Kidney (tissue), 14 donors: ENCODE measurements around the gene ACTR10. TPM values are rescaled to one million over a fixed set of nuclear protein-coding genes. Genes with fewer than 3 reads are reported as not detected.

Source experiments
- DNase-seq, 5 donors: peaks; one replicate each; pipeline ENCODE4 v3.0.0-alpha.2; 2013 to 2020
- FAIRE-seq: peaks from 2 replicates; lab custom pipeline; 2012; peaks lifted over from hg19 to GRCh38; lab: Jason Lieb, UNC
- H3K27ac ChIP-seq, 2 donors: one replicate each; pipeline ENCODE4 v1.7.0; 2013; ENCODE audit warnings: low read depth in 2 of 2, low read length in 2 of 2, inconsistent platforms in 1 of 2
- H3K27me3 ChIP-seq: one replicate; pipeline ENCODE4 v1.7.1; 2013; ENCODE audit warnings: low read length, inconsistent platforms; ENCODE audit not compliant: control insufficient read depth, insufficient read depth
- H3K36me3 ChIP-seq, 3 donors: one replicate each; pipeline versions ENCODE4 v1.7.0 to v1.7.1; 2013; ENCODE audit warnings: low read length in 3 of 3, control low read depth in 1 of 3, inconsistent platforms in 1 of 3; ENCODE audit not compliant: insufficient read depth in 3 of 3, control insufficient read depth in 2 of 3
- H3K4me1 ChIP-seq, 3 donors: one replicate each; pipeline versions ENCODE4 v1.7.0 to v1.7.1; 2013; ENCODE audit warnings: low read length in 3 of 3, inconsistent platforms in 1 of 3, low read depth in 1 of 3; ENCODE audit not compliant: control insufficient read depth in 2 of 3, insufficient read depth in 2 of 3
- H3K4me3 ChIP-seq, 3 donors: one replicate each; pipeline versions ENCODE4 v1.7.0 to v1.8.1; 2013; ENCODE audit warnings: low read length in 3 of 3, control low read depth in 1 of 3, inconsistent platforms in 1 of 3
- H3K9ac ChIP-seq, 3 donors: one replicate each; pipeline versions ENCODE4 v1.7.0 to v1.7.1; 2013; ENCODE audit warnings: low read length in 3 of 3, control low read depth in 1 of 3, inconsistent platforms in 1 of 3
- H3K9me3 ChIP-seq, 3 donors: one replicate each; pipeline versions ENCODE4 v1.7.0 to v1.7.1; 2013; ENCODE audit warnings: low read length in 3 of 3, control low read depth in 1 of 3, inconsistent platforms in 1 of 3; ENCODE audit not compliant: control insufficient read depth in 2 of 3, insufficient read depth in 1 of 3
- CTCF ChIP-seq: IDR thresholded peaks from 3 replicates; pipeline ENCODE4 v1.5.1; 2012; ENCODE audit warnings: mild to moderate bottlenecking, moderate library complexity, borderline replicate concordance; ENCODE audit not compliant: insufficient read depth; ENCODE audit errors: extremely low read depth
- intact Hi-C: fragments of 100-400 bp; cut with DNase I; formaldehyde crosslinking; loops from one replicate; pipeline ENCODE4 v1.11.1; 2022
- polyA plus RNA-seq: library from polyadenylated mRNA; stranded (reverse); fragments of 350-450 nt; fragmentation: Illumina TruSeq; extraction: RNeasy Lipid Tissue Mini Kit (QIAGEN cat#74804); gene quantifications from one replicate; pipeline ENCODE4 v1.2.3, GENCODE V29; 2014; ENCODE audit warnings: low read depth, low replicate concordance; ENCODE audit not compliant: insufficient read depth
- total RNA-seq: library from RNA; stranded (reverse); fragmentation: NEBNext Ultra II Directional; extraction: Animal tissue kit (Norgen Biotek cat#: 25700); gene quantifications from one replicate; pipeline ENCODE4 v1.2.1, GENCODE V29; 2021
- donor health status: control.
- donor health status: control.
- donor health status: control.
- donor health status: control.
- donor health status: control.
- donor health status: DM: yes; HTN: yes; CAD: no.
- donor health status: Normal renal cell carcinoma (clear cell type).

The ACTR10 gene
- total and polyA plus RNA-seq, 2 donors from 2014 or later, result 68.1 to 96.6 TPM

- Histone ChIP-seq H3K9me3 (no peaks in the 10 kb centered on the region), H3K4me1 (no peaks in the 10 kb centered on the region), H3K27me3 (no peaks in the 10 kb centered on the region), H3K4me3 (no peak overlapping the region), H3K27ac (no peak overlapping the region), H3K9ac (no peak overlapping the region), H3K36me3 (peaks cover 10 to 22% (median 13%) of the 10 kb centered on the region in 3 donors)
- no peak for FAIRE-seq
- no peak for TF ChIP-seq CTCF
- intact Hi-C loops, result no loop called here
- DNase-seq, result no peak
Measured at GRCh38 chr14:58215191-58215914, 15.4 kb downstream of the ACTR10 start.

- DNase-seq (no peak), FAIRE-seq (no peak)
- Histone ChIP-seq H3K9me3 (no peaks in the 10 kb centered on the region), H3K27me3 (no peaks in the 10 kb centered on the region), H3K36me3 (peaks cover 10 to 25% (median 10%) of the 10 kb centered on the region in 3 donors), H3K4me3 (no peak overlapping the region), H3K4me1 (no peaks in the 10 kb centered on the region), H3K27ac (no peak overlapping the region), H3K9ac (no peak overlapping the region)
- no peak for TF ChIP-seq CTCF
- intact Hi-C loops, result no loop called here
Measured at GRCh38 chr14:58216544-58216943, 16.6 kb downstream of the ACTR10 start.

GRCh38 chr14:58227096-58227819, 27.3 kb downstream of the ACTR10 start:
- no peaks in the 10 kb centered on the region for H3K9me3 ChIP-seq
- no peaks in the 10 kb centered on the region for H3K27me3 ChIP-seq
- no peak overlapping the region for H3K9ac ChIP-seq
- H3K4me1 ChIP-seq, result no peaks in the 10 kb centered on the region
- TF ChIP-seq CTCF, result no peak
- FAIRE-seq, result no peak
- DNase-seq, result no peak
- no peak overlapping the region for H3K27ac ChIP-seq
- no peak overlapping the region for H3K4me3 ChIP-seq
- intact Hi-C loops, result no loop called here
- peaks cover 0 to 11% (median 0%) of the 10 kb centered on the region in 3 donors for H3K36me3 ChIP-seq
